ENCODE data around the gene DCUN1D1.

The DCUN1D1 gene

GRCh38 chr3:182948305-182948704 lies 32.0 kb downstream of the DCUN1D1 start (continued):
- no peak for TF ChIP-seq CSRNP3 (CRISPR knock-in tag; IDR thresholded peaks at IDR 0.05)
- no peak for TF ChIP-seq ZNF565 (CRISPR knock-in tag; conservative IDR thresholded peaks at IDR 0.05; ENCODE audit: low read depth)
- TF ChIP-seq PPARA (CRISPR knock-in tag; IDR thresholded peaks at IDR 0.05; ENCODE audit: borderline replicate concordance) = no peak

DNA sequence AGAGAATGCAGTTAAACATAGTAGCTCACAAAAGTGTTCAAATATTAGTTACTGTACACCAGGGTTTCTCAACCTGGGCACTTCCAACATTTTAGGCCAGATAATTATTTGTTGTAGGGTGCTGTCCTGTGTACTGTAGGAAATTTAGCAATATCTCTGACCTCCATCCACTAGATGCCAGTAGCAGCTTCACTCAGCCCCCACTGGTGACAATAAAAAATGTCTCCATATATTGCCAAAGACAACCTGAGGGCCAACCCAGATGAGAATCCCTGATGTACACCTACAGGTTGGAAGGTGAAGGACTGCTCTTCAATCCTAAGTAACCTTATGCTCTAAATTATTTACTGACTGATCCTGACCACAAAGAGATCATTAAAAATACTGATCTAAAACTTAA lies 32.5 kb downstream of the DCUN1D1 start:
- TF ChIP-seq POU6F1 (CRISPR knock-in tag; IDR thresholded peaks at IDR 0.05; ENCODE audit: borderline replicate concordance, low read depth) (no peak), CSRNP3 (CRISPR knock-in tag; IDR thresholded peaks at IDR 0.05) (no peak), SNAI2 (CRISPR knock-in tag; IDR thresholded peaks at IDR 0.05) (no peak), ZC3H10 (CRISPR knock-in tag; IDR thresholded peaks at IDR 0.05) (no peak), ESRRG (CRISPR knock-in tag; IDR thresholded peaks at IDR 0.05) (no peak), ZNF70 (CRISPR knock-in tag; IDR thresholded peaks at IDR 0.05) (no peak), ZNF565 (CRISPR knock-in tag; conservative IDR thresholded peaks at IDR 0.05; ENCODE audit: low read depth) (no peak), ZFP3 (CRISPR knock-in tag; IDR thresholded peaks at IDR 0.05) (no peak), BACH2 (CRISPR knock-in tag; IDR thresholded peaks at IDR 0.05; ENCODE audit: borderline replicate concordance) (no peak), ZNF8 (CRISPR knock-in tag; IDR thresholded peaks at IDR 0.05) (no peak), RARB (CRISPR knock-in tag; IDR thresholded peaks at IDR 0.05) (no peak), GLIS3 (CRISPR knock-in tag; IDR thresholded peaks at IDR 0.05) (no peak), ISL1 (CRISPR knock-in tag; IDR thresholded peaks at IDR 0.05) (no peak)
- TF ChIP-seq, protein P1, sequence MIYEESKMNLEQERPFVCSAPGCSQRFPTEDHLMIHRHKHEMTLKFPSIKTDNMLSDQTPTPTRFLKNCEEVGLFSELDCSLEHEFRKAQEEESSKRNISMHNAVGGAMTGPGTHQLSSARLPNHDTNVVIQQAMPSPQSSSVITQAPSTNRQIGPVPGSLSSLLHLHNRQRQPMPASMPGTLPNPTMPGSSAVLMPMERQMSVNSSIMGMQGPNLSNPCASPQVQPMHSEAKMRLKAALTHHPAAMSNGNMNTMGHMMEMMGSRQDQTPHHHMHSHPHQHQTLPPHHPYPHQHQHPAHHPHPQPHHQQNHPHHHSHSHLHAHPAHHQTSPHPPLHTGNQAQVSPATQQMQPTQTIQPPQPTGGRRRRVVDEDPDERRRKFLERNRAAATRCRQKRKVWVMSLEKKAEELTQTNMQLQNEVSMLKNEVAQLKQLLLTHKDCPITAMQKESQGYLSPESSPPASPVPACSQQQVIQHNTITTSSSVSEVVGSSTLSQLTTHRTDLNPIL (CRISPR knock-in tag; IDR thresholded peaks at IDR 0.05; ENCODE audit: low read depth) = no peak
- TF ChIP-seq, protein P2, sequence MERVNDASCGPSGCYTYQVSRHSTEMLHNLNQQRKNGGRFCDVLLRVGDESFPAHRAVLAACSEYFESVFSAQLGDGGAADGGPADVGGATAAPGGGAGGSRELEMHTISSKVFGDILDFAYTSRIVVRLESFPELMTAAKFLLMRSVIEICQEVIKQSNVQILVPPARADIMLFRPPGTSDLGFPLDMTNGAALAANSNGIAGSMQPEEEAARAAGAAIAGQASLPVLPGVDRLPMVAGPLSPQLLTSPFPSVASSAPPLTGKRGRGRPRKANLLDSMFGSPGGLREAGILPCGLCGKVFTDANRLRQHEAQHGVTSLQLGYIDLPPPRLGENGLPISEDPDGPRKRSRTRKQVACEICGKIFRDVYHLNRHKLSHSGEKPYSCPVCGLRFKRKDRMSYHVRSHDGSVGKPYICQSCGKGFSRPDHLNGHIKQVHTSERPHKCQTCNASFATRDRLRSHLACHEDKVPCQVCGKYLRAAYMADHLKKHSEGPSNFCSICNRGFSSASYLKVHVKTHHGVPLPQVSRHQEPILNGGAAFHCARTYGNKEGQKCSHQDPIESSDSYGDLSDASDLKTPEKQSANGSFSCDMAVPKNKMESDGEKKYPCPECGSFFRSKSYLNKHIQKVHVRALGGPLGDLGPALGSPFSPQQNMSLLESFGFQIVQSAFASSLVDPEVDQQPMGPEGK (CRISPR knock-in tag; IDR thresholded peaks at IDR 0.05; ENCODE audit: borderline replicate concordance) = no peak
- ATAC-seq = peak; percentile 33; the same call in 2 of the 3 replicates

DNA sequence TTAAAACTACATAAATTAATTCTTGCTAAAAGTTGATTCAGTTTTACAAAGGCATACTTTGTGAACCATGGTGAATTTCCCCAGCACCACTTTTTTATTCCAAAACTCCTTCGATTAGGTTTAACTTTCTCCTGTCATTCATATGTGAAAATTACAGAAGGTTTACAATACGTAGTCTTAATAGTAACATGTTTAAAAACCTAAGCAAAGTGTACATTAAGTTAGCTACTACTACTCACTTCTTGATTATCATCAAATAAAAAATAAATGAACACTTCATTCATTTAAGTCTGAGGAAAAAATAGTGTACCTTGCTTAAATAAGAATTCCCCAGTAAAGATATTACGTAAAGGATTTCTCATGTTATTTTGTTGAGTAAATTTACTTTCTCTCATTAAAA lies 38.6 kb downstream of the DCUN1D1 start:
- TF ChIP-seq, protein P1 (CRISPR knock-in tag; IDR thresholded peaks at IDR 0.05; ENCODE audit: low read depth) = no peak
- TF ChIP-seq ZFP30 (CRISPR knock-in tag; IDR thresholded peaks at IDR 0.05) = no peak
- no peak for TF ChIP-seq CSRNP3 (CRISPR knock-in tag; IDR thresholded peaks at IDR 0.05)
- TF ChIP-seq ESRRG (CRISPR knock-in tag; IDR thresholded peaks at IDR 0.05) = no peak
- no peak for TF ChIP-seq CSDC2 (CRISPR knock-in tag; IDR thresholded peaks at IDR 0.05)
- TF ChIP-seq BACH2 (CRISPR knock-in tag; IDR thresholded peaks at IDR 0.05; ENCODE audit: borderline replicate concordance) = no peak
- TF ChIP-seq, protein P2 (CRISPR knock-in tag; IDR thresholded peaks at IDR 0.05; ENCODE audit: borderline replicate concordance) = no peak
- TF ChIP-seq PPARA (CRISPR knock-in tag; IDR thresholded peaks at IDR 0.05; ENCODE audit: borderline replicate concordance) = no peak
- TF ChIP-seq GLIS3 (CRISPR knock-in tag; IDR thresholded peaks at IDR 0.05) = no peak
- TF ChIP-seq ZC3H10 (CRISPR knock-in tag; IDR thresholded peaks at IDR 0.05) = no peak
- no peak for TF ChIP-seq ZNF70 (CRISPR knock-in tag; IDR thresholded peaks at IDR 0.05)
- TF ChIP-seq TOX (CRISPR knock-in tag; IDR thresholded peaks at IDR 0.05; ENCODE audit: borderline replicate concordance) = no peak
- no peak for ATAC-seq

All from SK-N-SH treated with all-trans-retinoic acid at 6 μM for 48 hours (cell line).